Measurements from ENCODE around the gene GRXCR2. TPM values are rescaled to one million over a fixed set of nuclear protein-coding genes. Genes with fewer than 3 reads are reported as not detected.

Gene GRXCR2
- total RNA-seq, 1 experiment from 2014 or later = not detected

DNA sequence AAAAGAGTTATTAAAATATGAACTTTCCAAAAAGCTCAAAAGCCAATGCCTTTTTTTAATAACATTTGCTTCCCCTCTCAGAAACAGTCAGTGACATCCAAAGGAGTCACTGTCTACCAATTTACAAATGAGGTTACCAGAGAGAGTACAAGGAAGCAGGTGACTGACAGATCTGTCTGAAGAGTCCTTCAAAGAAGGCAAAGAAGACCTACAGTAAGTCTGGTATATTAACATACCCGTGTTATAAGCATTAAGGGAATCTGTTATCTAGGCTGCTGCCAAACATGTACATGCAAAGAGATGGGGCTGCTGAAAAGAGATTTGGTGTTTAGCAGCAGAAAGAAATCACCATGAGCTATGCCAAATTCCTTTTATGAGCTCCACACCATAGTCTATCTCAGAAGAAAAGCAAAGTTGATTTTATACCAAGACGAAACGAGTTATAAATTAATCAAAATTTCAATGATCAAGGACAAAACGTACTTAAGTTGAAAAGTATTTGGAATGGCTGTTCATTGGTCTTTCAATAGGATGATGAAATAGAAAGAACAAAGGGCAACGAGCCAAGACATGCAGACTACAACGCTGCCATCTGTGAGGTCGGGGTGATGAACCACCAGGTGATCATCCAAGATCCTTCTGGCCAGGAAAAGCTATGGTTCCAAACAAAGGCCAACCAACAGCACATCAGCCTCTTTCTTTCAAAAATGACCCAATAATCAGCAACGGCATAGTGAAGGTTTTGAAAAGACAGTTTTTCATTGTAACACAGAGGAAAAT lies 45.7 kb downstream of the GRXCR2 start:
- Histone ChIP-seq H3K4me3 (no peak overlapping the region), H3K27me3 (no peaks in the 10 kb centered on the region), H3K36me3 (no peaks in the 10 kb centered on the region)

DNA sequence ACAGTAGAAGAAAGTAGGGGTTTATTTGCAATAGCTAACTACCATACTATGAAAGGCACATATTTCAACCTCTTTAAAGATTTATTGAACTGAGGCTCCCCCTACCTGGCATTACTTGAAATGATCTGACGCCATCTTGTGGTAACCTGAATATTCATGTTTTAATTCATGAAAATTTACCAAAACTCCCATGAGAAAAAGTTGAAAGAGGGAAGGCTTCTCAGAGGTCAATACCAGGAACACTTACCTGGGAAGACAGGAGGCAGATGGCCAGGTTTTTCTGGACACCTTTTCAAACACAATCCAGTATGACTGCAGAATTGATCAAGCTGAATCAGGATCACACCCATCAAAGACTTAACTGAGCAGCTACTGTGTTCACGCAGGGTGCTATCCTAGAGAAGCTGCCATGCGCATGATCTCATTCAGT lies 47.0 kb downstream of the GRXCR2 start:
- Histone ChIP-seq H3K9me3 (no peaks in the 10 kb centered on the region), H3K4me3 (no peak overlapping the region), H3K36me3 (no peaks in the 10 kb centered on the region), H3K27me3 (no peaks in the 10 kb centered on the region)
- no peak for DNase-seq

More for the DNA sequence above, 45.7 kb downstream of the GRXCR2 start:
- no peaks in the 10 kb centered on the region for H3K9me3 ChIP-seq
- no peak for DNase-seq

DNA sequence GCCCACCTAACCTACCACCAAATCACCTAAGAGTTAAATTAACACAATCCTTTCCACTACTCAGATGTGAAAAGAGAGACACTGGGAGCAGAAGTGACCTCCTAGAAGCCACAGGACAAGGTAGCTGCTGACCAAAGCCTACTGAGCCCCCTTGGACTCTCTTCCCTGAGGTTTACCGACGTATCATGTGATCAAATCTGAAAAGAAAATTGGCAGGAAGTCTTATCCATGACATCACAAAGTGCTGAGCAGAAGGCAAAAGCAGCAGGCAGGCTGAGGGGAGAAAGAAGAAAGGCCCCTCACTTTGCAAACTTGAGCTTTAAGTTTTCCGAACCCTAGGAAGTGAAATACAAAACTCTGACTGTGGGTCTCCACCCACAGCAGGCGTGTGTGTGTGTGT lies 48.8 kb downstream of the GRXCR2 start:
- no peak overlapping the region for H3K4me3 ChIP-seq
- no peak for DNase-seq

DNA sequence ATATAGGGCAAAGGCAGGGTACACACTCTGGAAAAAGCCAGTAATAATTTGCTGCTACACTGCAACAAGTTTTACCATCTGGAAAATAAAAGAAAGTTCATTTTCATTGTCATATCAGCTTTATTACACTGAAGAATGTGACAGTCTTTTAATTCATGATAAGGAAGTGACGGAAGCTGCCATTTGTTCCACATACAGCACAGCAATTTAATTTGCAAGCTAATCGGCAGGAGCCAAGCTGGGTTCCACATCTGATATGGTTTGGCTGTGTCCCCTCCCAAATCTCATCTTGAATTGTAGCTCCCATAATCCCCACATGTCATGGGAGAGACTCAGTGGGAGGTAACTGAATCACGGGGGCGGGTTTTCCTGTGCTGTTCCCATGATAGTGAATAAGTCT lies 54.2 kb downstream of the GRXCR2 start:
- H3K27me3 ChIP-seq = no peaks in the 10 kb centered on the region
- DNase-seq = no peak
- no peak overlapping the region for H3K4me3 ChIP-seq
- H3K9me3 ChIP-seq = no peaks in the 10 kb centered on the region
- H3K36me3 ChIP-seq = no peaks in the 10 kb centered on the region

More for the DNA sequence above, 48.8 kb downstream of the GRXCR2 start:
- Histone ChIP-seq H3K36me3 (no peaks in the 10 kb centered on the region), H3K27me3 (no peaks in the 10 kb centered on the region), H3K9me3 (no peaks in the 10 kb centered on the region)

DNA sequence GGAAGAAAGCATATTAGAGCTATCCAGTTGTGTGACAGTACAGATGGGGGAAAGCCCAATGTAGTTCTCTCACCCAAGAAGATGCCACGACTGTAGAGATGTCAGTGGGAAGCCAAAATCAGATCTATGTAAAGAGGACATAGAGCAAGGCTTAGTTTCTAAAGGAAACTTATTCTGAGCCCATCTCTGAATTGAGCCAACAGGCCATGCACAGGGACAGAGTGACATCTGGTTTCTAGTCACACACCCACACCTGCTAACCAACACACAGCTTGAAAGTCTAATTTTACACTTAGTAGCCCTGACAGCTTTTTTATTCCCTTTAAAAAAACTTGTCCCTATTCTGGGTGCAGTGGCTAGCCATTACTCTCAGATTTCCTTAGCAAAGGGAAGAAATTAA lies 59.9 kb downstream of the GRXCR2 start:
- no peak for DNase-seq
- Histone ChIP-seq H3K36me3 (no peaks in the 10 kb centered on the region), H3K4me3 (no peak overlapping the region), H3K27me3 (no peaks in the 10 kb centered on the region), H3K9me3 (no peaks in the 10 kb centered on the region)

DNA sequence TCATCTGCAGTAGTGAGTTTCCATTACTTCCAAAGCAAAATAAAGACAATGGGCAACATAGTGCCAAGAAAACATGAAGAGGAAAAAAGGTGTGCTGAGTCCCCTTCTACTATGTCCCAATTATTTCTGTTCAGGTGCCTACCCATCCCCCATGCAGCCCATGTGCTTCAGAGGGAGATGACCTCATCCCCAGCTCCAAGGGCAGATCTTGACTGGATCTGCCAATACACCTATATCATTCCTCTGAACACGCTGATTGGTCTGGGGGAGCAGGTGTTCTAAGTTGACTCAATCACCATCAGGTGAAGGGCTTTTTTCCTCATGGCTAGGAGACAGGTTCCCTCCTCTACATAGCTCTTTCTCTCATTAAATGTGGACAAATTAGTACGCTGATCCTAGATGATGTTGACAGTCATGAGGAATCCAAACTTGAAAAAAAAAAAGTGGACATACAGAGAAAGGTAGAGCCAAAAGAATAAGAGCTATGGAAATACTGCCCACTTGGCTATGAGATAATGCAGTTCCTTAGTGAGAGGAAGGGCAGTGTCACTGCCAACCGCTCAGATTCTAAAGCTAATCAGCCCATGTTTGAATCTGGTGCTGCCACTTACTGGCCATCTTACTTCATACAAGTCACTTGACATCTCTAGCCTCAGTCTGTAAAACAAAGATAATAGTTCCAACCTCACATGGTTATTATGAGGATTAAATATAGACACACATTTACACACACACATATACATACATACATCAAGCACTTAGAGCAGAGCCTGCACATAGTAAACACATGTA lies 60.8 kb downstream of the GRXCR2 start:
- peak; percentile 29 for DNase-seq
- Histone ChIP-seq H3K9me3 (no peaks in the 10 kb centered on the region), H3K27me3 (no peaks in the 10 kb centered on the region), H3K36me3 (no peaks in the 10 kb centered on the region), H3K4me3 (no peak overlapping the region)

Other genes with a start within 250 kb of the GRXCR2 start
- 3.8 and 18.4 TPM in 2 replicates for gene PRELID2, start 37.7 kb downstream of the GRXCR2 start, total RNA-seq (2014; rRNA removed; shearing (Covaris generic); ENCODE audit: low replicate concordance)
- gene SH3RF2, start 63.6 kb upstream of the GRXCR2 start, total RNA-seq (2014; rRNA removed; shearing (Covaris generic); ENCODE audit: low replicate concordance) = 0.26 and 1.2 TPM in 2 replicates
- gene PLAC8L1, start 232.6 kb upstream of the GRXCR2 start, total RNA-seq (2014; rRNA removed; shearing (Covaris generic); ENCODE audit: low replicate concordance) = not detected in 2 replicates

Data from MG63 (cell line).